Endothelial cell of umbilical vein (primary cell): ENCODE results near the gene DND1.

ENCODE experiments used
- CTCF ChIP-seq, 2 donors: IDR thresholded peaks; 1 replicate in 1 of 2; 2 replicates in 1 of 2; pipeline ENCODE4 v1.5.1; 2011; ENCODE audit warnings: low read length in 2 of 2, mild to moderate bottlenecking in 2 of 2, moderate library complexity in 2 of 2, control low read depth in 1 of 2, inconsistent platforms in 1 of 2, low read depth in 1 of 2; ENCODE audit not compliant: insufficient read depth in 1 of 2; ENCODE audit errors: extremely low read depth in 1 of 2
- EZH2 ChIP-seq: IDR thresholded peaks from 2 replicates; pipeline ENCODE4 v1.6.1; 2012; ENCODE audit warnings: borderline replicate concordance, low read depth, mild to moderate bottlenecking, moderate library complexity, low read length, inconsistent platforms; ENCODE audit not compliant: severe bottlenecking
- FOS ChIP-seq: IDR thresholded peaks from 2 replicates; pipeline ENCODE4 v1.6.1; 2011; ENCODE audit warnings: mild to moderate bottlenecking, low read length, moderate library complexity, borderline replicate concordance; ENCODE audit not compliant: insufficient read depth
- GATA2 ChIP-seq: IDR thresholded peaks from 2 replicates; pipeline ENCODE4 v1.7.0; 2011; ENCODE audit warnings: low read depth, mild to moderate bottlenecking, moderate library complexity, mixed read lengths, low read length; ENCODE audit not compliant: insufficient read length, insufficient read depth
- JUN ChIP-seq: IDR thresholded peaks from 2 replicates; pipeline ENCODE4 v1.6.1; 2011; ENCODE audit warnings: borderline replicate concordance, low read depth; ENCODE audit not compliant: insufficient read length, insufficient read depth
- MAX ChIP-seq: IDR thresholded peaks from 2 replicates; pipeline ENCODE4 v1.6.1; 2011; ENCODE audit not compliant: insufficient read depth, insufficient read length
- MYC ChIP-seq: IDR thresholded peaks from one replicate; pipeline ENCODE4 v1.6.1; 2011; ENCODE audit warnings: mild to moderate bottlenecking, low read depth, low read length
- POLR2A ChIP-seq: IDR thresholded peaks from 2 replicates; pipeline ENCODE4 v1.6.1; 2012; ENCODE audit warnings: low read depth, mild to moderate bottlenecking, control low read depth, low read length
- POLR2AphosphoS5 ChIP-seq: IDR thresholded peaks from 2 replicates; pipeline ENCODE4 v1.6.1; 2012; ENCODE audit warnings: low read depth, mild to moderate bottlenecking, control low read depth, low read length, moderate library complexity; ENCODE audit not compliant: insufficient read depth

DNA sequence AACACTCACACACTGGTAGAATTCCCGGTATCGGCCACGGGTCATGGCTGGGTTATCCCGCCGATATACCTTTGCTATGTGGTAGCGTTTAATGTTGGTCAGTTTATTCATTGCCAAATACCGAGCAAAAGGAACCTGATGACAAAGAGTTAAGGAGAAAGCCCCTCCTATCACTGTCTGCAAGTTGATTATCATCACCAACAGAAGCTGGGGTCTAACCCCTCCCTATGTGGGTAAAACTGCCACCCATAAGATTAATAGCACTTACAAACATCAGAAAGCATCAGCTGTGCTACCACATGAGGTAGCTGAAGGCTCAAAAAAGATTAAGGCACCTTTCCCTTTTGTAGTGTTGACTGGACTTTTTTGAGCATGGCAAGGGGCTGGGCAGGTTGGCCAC is 5.6 kb upstream of the DND1 start:
- TF ChIP-seq CTCF (IDR thresholded peaks at IDR 0.05; ENCODE audit: extremely low read depth in 1 of 2, insufficient read depth in 1 of 2, low read depth in 1 of 2, low read length in 2 of 2) (no peak), MYC (no peak), POLR2A (no peak), EZH2 (no peak), MAX (no peak), POLR2AphosphoS5 (no peak), JUN (no peak), FOS (no peak), GATA2 (no peak)
